ENCODE results near the gene AGFG1. TPM values are rescaled to one million over a fixed set of nuclear protein-coding genes. Genes with fewer than 3 reads are reported as not detected.

Gene AGFG1
- total and polyA plus RNA-seq, 2 donors (not counting 1 experiment from before 2014, with no cell fraction given): 28.7 to 83.3 TPM

DNA sequence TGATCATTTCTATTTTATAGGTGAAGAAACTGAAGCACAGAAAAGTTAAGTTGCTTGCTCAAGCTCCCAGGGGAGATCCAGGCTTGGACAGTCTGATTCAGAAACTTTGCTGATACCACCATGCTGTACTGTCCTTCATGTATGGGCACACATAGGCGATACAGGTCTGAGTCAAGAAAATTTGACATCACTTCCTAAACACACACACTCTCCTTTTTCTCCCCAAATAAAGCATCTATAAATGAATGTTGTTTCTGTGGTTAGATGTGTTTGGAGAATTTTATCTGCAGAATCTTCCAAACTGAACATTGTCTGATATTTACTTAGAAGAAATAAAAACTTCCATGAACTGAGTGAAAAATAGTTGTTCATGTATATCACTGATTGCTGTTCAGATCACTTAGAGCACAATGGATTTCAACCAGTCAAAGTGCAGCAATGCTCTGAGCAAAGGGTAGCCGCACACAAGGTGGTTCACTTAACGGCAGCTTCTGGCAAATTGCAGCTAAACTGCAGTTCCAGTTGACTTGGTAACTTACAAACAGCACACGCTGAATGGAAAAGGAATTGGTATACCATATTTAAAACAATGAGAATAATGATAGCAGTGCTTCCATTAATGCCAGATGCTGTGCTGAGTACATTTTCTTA is 10.0 kb upstream of the AGFG1 start:
- H3K9ac ChIP-seq (ENCODE audit: low read length): peak overlapping the region; percentile 41
- H3K27me3 Mint-ChIP-seq: no peaks in the 10 kb centered on the region
- no peaks in the 10 kb centered on the region for H3K79me2 ChIP-seq (ENCODE audit: control insufficient read depth, insufficient read depth, low read length)
- H3K4me2 ChIP-seq (replicated peaks; ENCODE audit: low read depth, low read length, poor library complexity, severe bottlenecking): peak overlapping the region; percentile 69
- DNase-seq (peak; percentile 44), ATAC-seq (ENCODE audit: low read depth) (peak; percentile 12)
- H3K4me3 ChIP-seq (ENCODE audit: control extremely low read depth in 1 of 5, extremely low read depth in 1 of 5, insufficient read depth in 1 of 5, low read depth in 2 of 5, low read length in 4 of 5): peak overlapping the region in 3 of 5 experiments; percentile 12 to 42 (median 35)
- H3K9me3 ChIP-seq (ENCODE audit: control extremely low read depth in 1 of 3, control insufficient read depth in 2 of 3, insufficient read depth in 1 of 3, low read length in 2 of 3): no peaks in the 10 kb centered on the region
- H3K4me3 Mint-ChIP-seq: peak overlapping the region; percentile 79
- H3K27me3 ChIP-seq (replicated peaks in 1 of 4; ENCODE audit: control extremely low read depth in 1 of 4, control insufficient read depth in 3 of 4, insufficient read depth in 4 of 4, low read length in 3 of 4): no peaks in the 10 kb centered on the region
- WGBS (ENCODE audit: insufficient coverage): 31% methylated on average over 2 of the region's 4 CpGs
- ChIA-PET CTCF (interaction anchor here (1.1 to 2.3 kb wide), 3 partner anchors 9 to 56 kb away, joined by 4 to 8 read pairs (median 5); no protein-coding TSS in a partner anchor), POLR2A (no interaction called here)
- H3K4me1 ChIP-seq (ENCODE audit: control insufficient read depth in 2 of 2, insufficient read depth in 2 of 2, low read length in 2 of 2): peaks cover 49 to 54% of the 10 kb centered on the region in 2 donors
- TF ChIP-seq, protein P1, sequence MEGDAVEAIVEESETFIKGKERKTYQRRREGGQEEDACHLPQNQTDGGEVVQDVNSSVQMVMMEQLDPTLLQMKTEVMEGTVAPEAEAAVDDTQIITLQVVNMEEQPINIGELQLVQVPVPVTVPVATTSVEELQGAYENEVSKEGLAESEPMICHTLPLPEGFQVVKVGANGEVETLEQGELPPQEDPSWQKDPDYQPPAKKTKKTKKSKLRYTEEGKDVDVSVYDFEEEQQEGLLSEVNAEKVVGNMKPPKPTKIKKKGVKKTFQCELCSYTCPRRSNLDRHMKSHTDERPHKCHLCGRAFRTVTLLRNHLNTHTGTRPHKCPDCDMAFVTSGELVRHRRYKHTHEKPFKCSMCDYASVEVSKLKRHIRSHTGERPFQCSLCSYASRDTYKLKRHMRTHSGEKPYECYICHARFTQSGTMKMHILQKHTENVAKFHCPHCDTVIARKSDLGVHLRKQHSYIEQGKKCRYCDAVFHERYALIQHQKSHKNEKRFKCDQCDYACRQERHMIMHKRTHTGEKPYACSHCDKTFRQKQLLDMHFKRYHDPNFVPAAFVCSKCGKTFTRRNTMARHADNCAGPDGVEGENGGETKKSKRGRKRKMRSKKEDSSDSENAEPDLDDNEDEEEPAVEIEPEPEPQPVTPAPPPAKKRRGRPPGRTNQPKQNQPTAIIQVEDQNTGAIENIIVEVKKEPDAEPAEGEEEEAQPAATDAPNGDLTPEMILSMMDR (IDR thresholded peaks at IDR 0.05): no peak
- no peak for TF ChIP-seq EZH2 (IDR thresholded peaks at IDR 0.05; ENCODE audit: borderline replicate concordance, insufficient read depth, low read depth, low read length, poor library complexity, severe bottlenecking)
- peak overlapping the region; percentile 37 for H2AFZ ChIP-seq (ENCODE audit: insufficient read depth, low read depth, low read length, poor library complexity, severe bottlenecking)
- H3K36me3 ChIP-seq (replicated peaks in 1 of 2; ENCODE audit: control extremely low read depth in 1 of 2, control insufficient read depth in 1 of 2, extremely low read depth in 1 of 2, insufficient read depth in 2 of 2, low read length in 1 of 2): no peaks in the 10 kb centered on the region
- peak overlapping the region; percentile 12 to 50 for H3K27ac ChIP-seq (ENCODE audit: low read length in 2 of 2)
- peak overlapping the region; percentile 83 for H3K27ac Mint-ChIP-seq
- intact Hi-C loops (cut with micrococcal nuclease): loop anchor here (1.0 to 5.0 kb wide), 2 partner anchors 10 to 50 kb away; partner anchors contain the start of gene AGFG1
- no peaks in the 10 kb centered on the region for H4K20me1 ChIP-seq (ENCODE audit: control insufficient read depth, insufficient read depth, low read length, poor library complexity, severe bottlenecking)
- no peaks in the 10 kb centered on the region for H3K9me3 Mint-ChIP-seq (ENCODE audit: insufficient read depth)
- peaks cover 60% of the 10 kb centered on the region for H3K4me1 Mint-ChIP-seq

DNA sequence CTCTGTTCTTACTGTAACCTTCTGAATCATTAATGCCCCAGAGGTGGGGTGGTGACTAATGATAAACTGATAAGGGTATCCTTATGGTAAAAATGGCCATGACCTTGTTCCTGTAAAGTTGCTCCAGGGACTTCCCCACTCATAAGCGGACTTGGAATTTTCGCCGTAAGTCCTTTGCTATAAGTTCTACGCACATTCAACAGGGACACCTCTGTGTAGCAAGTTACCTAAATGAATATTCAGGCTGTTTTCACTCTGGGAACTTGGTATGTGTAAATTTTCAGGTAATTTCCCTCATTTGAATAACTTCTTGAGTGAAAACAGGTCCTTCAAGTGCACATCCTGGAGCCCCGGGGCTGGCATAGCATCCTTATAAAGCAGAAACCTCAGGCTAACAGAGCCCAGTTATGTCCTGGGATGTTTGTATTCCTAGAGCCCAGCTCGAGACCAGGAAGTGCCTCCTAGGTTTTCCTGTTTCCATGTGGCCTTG is 9.4 kb upstream of the AGFG1 start:
- no peaks in the 10 kb centered on the region for H3K27me3 ChIP-seq (replicated peaks in 1 of 4; ENCODE audit: control extremely low read depth in 1 of 4, control insufficient read depth in 3 of 4, insufficient read depth in 4 of 4, low read length in 3 of 4)
- Mint-ChIP-seq H3K4me1 (peaks cover 60% of the 10 kb centered on the region), H3K27ac (peak overlapping the region; percentile 83), H3K27me3 (no peaks in the 10 kb centered on the region), H3K4me3 (peak overlapping the region; percentile 79), H3K9me3 (ENCODE audit: insufficient read depth) (no peaks in the 10 kb centered on the region)
- peak overlapping the region; percentile 41 for H3K9ac ChIP-seq (ENCODE audit: low read length)
- ChIA-PET CTCF (interaction anchor here (1.1 to 2.3 kb wide), 3 partner anchors 9 to 56 kb away, joined by 4 to 8 read pairs (median 5); no protein-coding TSS in a partner anchor), POLR2A (no interaction called here)
- peak overlapping the region; percentile 12 to 50 for H3K27ac ChIP-seq (ENCODE audit: low read length in 2 of 2)
- 39% methylated on average over 3 of the region's 6 CpGs for WGBS (ENCODE audit: insufficient coverage)
- no peaks in the 10 kb centered on the region for H3K36me3 ChIP-seq (replicated peaks in 1 of 2; ENCODE audit: control extremely low read depth in 1 of 2, control insufficient read depth in 1 of 2, extremely low read depth in 1 of 2, insufficient read depth in 2 of 2, low read length in 1 of 2)
- TF ChIP-seq, protein P1 (IDR thresholded peaks at IDR 0.05): no peak
- no peak for TF ChIP-seq EZH2 (IDR thresholded peaks at IDR 0.05; ENCODE audit: borderline replicate concordance, insufficient read depth, low read depth, low read length, poor library complexity, severe bottlenecking)
- peak overlapping the region; percentile 37 for H2AFZ ChIP-seq (ENCODE audit: insufficient read depth, low read depth, low read length, poor library complexity, severe bottlenecking)
- DNase-seq (peak; percentile 61), ATAC-seq (ENCODE audit: low read depth) (peak; percentile 46)
- intact Hi-C loops (cut with micrococcal nuclease): loop anchor here (1.0 to 5.0 kb wide), 2 partner anchors 10 to 50 kb away; partner anchors contain the start of gene AGFG1
- no peaks in the 10 kb centered on the region for H3K9me3 ChIP-seq (ENCODE audit: control extremely low read depth in 1 of 3, control insufficient read depth in 2 of 3, insufficient read depth in 1 of 3, low read length in 2 of 3)
- no peaks in the 10 kb centered on the region for H3K79me2 ChIP-seq (ENCODE audit: control insufficient read depth, insufficient read depth, low read length)
- H3K4me2 ChIP-seq (replicated peaks; ENCODE audit: low read depth, low read length, poor library complexity, severe bottlenecking): peak overlapping the region; percentile 69
- no peaks in the 10 kb centered on the region for H4K20me1 ChIP-seq (ENCODE audit: control insufficient read depth, insufficient read depth, low read length, poor library complexity, severe bottlenecking)
- peaks cover 49 to 54% of the 10 kb centered on the region in 2 donors for H3K4me1 ChIP-seq (ENCODE audit: control insufficient read depth in 2 of 2, insufficient read depth in 2 of 2, low read length in 2 of 2)
- H3K4me3 ChIP-seq (ENCODE audit: control extremely low read depth in 1 of 5, extremely low read depth in 1 of 5, insufficient read depth in 1 of 5, low read depth in 2 of 5, low read length in 4 of 5): peak overlapping the region in 3 of 5 experiments; percentile 12 to 42 (median 35)

Measured in B cell (primary cell).